ENCODE results near the gene ADGB. TPM values are rescaled to one million over a fixed set of nuclear protein-coding genes. Genes with fewer than 3 reads are reported as not detected.

The ADGB gene
- total RNA-seq, 1 donor, result not detected

- no peak for DNase-seq (ENCODE audit: low read depth)
- H3K4me3 ChIP-seq (ENCODE audit: low read depth, low read length), result no peak overlapping the region
- TF ChIP-seq CTCF (IDR thresholded peaks at IDR 0.05; ENCODE audit: insufficient read depth, low read length), result no peak
These were observed 120.6 kb downstream of the ADGB start for GRCh38 chr6:146719387-146719786.

GRCh38 chr6:146739696-146740095, 140.9 kb downstream of the ADGB start:
- no peak overlapping the region for H3K4me3 ChIP-seq (ENCODE audit: low read depth, low read length)
- DNase-seq (ENCODE audit: low read depth), result no peak
- no peak for TF ChIP-seq CTCF (IDR thresholded peaks at IDR 0.05; ENCODE audit: insufficient read depth, low read length)

GRCh38 chr6:146741609-146742008, 142.8 kb downstream of the ADGB start:
- no peak overlapping the region for H3K4me3 ChIP-seq (ENCODE audit: low read depth, low read length)
- DNase-seq (ENCODE audit: low read depth), result no peak
- no peak for TF ChIP-seq CTCF (IDR thresholded peaks at IDR 0.05; ENCODE audit: insufficient read depth, low read length)

GRCh38 chr6:146753306-146753705, 154.5 kb downstream of the ADGB start:
- DNase-seq (ENCODE audit: low read depth), result no peak
- no peak overlapping the region for H3K4me3 ChIP-seq (ENCODE audit: low read depth, low read length)
- no peak for TF ChIP-seq CTCF (IDR thresholded peaks at IDR 0.05; ENCODE audit: insufficient read depth, low read length)

GRCh38 chr6:146767632-146768031, 168.9 kb downstream of the ADGB start:
- no peak overlapping the region for H3K4me3 ChIP-seq (ENCODE audit: low read depth, low read length)
- no peak for TF ChIP-seq CTCF (IDR thresholded peaks at IDR 0.05; ENCODE audit: insufficient read depth, low read length)
- no peak for DNase-seq (ENCODE audit: low read depth)

GRCh38 chr6:146768722-146769121, 169.9 kb downstream of the ADGB start:
- no peak overlapping the region for H3K4me3 ChIP-seq (ENCODE audit: low read depth, low read length)
- TF ChIP-seq CTCF (IDR thresholded peaks at IDR 0.05; ENCODE audit: insufficient read depth, low read length), result no peak
- no peak for DNase-seq (ENCODE audit: low read depth)

- no peak for TF ChIP-seq CTCF (IDR thresholded peaks at IDR 0.05; ENCODE audit: insufficient read depth, low read length)
- no peak overlapping the region for H3K4me3 ChIP-seq (ENCODE audit: low read depth, low read length)
These were observed 171.6 kb downstream of the ADGB start for GRCh38 chr6:146770275-146770964.

More at GRCh38 chr6:146770275-146770964, 171.6 kb downstream of the ADGB start:
- no peak for DNase-seq (ENCODE audit: low read depth)
